Caco-2 (cell line): Measurements from ENCODE around the gene CUL7. TPM values are rescaled to one million over a fixed set of nuclear protein-coding genes. Genes with fewer than 3 reads are reported as not detected.

Experiments used
- BruUV-seq: library from RNA; stranded (reverse); fragments of 400-500 nt; replicated peaks from 2 replicates; lab custom pipeline; 2021; lab: Mats Ljungman, UMichigan
- CTCF ChIA-PET: fragments of 300-600 bp; sonication (Branson Sonifier 250); formaldehyde crosslinking; loops from one replicate; lab custom pipeline; 2022; ENCODE audit warnings: antibody characterized with exemption; lab: Charles Lee
- POLR2A ChIA-PET: fragments of 300-600 bp; sonication (Branson Sonifier 250); formaldehyde crosslinking; loops from one replicate; lab custom pipeline; 2022; ENCODE audit warnings: antibody characterized with exemption; lab: Charles Lee
- DNase-seq, 2 experiments: peaks; one replicate each; pipeline versions ENCODE4 v3.0.0 to v3.0.0-alpha.2; 2020 to 2022
- H3K27me3 ChIP-seq: replicated peaks from 2 replicates; pipeline ENCODE4 v1.6.0; 2011; ENCODE audit warnings: low read length; ENCODE audit not compliant: control insufficient read depth, insufficient read depth
- H3K36me3 ChIP-seq: 2 replicates; pipeline ENCODE4 v1.5.1; 2011; ENCODE audit warnings: low read length; ENCODE audit not compliant: control insufficient read depth, insufficient read depth
- H3K4me1 ChIP-seq: fragments of 250-450 bp; sonication (Bioruptor Pico); 2 replicates; pipeline ENCODE4 v1.5.1; 2020; ENCODE audit warnings: mild to moderate bottlenecking
- H3K4me3 ChIP-seq: 2 replicates; pipeline ENCODE4 v1.5.1; 2011; ENCODE audit warnings: low read depth, mild to moderate bottlenecking, control low read depth, low read length
- H3K9me3 ChIP-seq: fragments of 250-450 bp; sonication (Bioruptor Pico); 2 replicates; pipeline ENCODE4 v1.5.1; 2020; ENCODE audit warnings: mild to moderate bottlenecking, moderate library complexity
- H3K27ac Mint-ChIP-seq: one replicate; pipeline ENCODE4 v1.8.0; 2022; ENCODE audit warnings: mixed read lengths; ENCODE audit not compliant: unreplicated experiment
- H3K27me3 Mint-ChIP-seq: one replicate; pipeline ENCODE4 v1.8.0; 2022; ENCODE audit warnings: mixed read lengths; ENCODE audit not compliant: insufficient read depth, unreplicated experiment
- H3K36me3 Mint-ChIP-seq: one replicate; pipeline ENCODE4 v1.8.0; 2022; ENCODE audit warnings: mild to moderate bottlenecking, mixed read lengths; ENCODE audit not compliant: insufficient read depth, unreplicated experiment
- H3K4me1 Mint-ChIP-seq: one replicate; pipeline ENCODE4 v1.8.0; 2022; ENCODE audit warnings: low read depth, mixed read lengths; ENCODE audit not compliant: unreplicated experiment
- H3K4me3 Mint-ChIP-seq: one replicate; pipeline ENCODE4 v1.8.0; 2022; ENCODE audit warnings: mild to moderate bottlenecking, moderate library complexity, mixed read lengths; ENCODE audit not compliant: unreplicated experiment
- H3K9me3 Mint-ChIP-seq: one replicate; pipeline ENCODE4 v1.8.0; 2022; ENCODE audit warnings: mixed read lengths; ENCODE audit not compliant: unreplicated experiment
- CTCF ChIP-seq, 2 experiments: fragments of 200-600 bp in 1 of 2; IDR thresholded peaks; 1 replicate in 1 of 2; 2 replicates in 1 of 2; pipeline versions ENCODE4 v1.5.1 to v1.8.0; 2011 to 2022; ENCODE audit warnings: antibody characterized with exemption in 1 of 2, control low read depth in 1 of 2, inconsistent platforms in 1 of 2, low read depth in 1 of 2, low read length in 1 of 2, mild to moderate bottlenecking in 1 of 2, moderate library complexity in 1 of 2; ENCODE audit not compliant: insufficient read depth in 1 of 2, severe bottlenecking in 1 of 2, unreplicated experiment in 1 of 2
- intact Hi-C: fragments of 100-400 bp; cut with micrococcal nuclease; formaldehyde crosslinking; loops from one replicate; pipeline ENCODE4 v1.10.0; 2022; ENCODE audit not compliant: unreplicated experiment
- total RNA-seq: library from RNA; stranded (reverse); gene quantifications from 2 replicates; pipeline ENCODE4 v1.2.3, GENCODE V29; 2022

Gene CUL7
- total RNA-seq, 1 experiment from 2014 or later: 26.7 TPM

- H3K36me3 ChIP-seq: no peaks in the 10 kb centered on the region
- H3K9me3 ChIP-seq: no peaks in the 10 kb centered on the region
- no peak overlapping the region for H3K4me3 ChIP-seq
- DNase-seq: no peak
- BruUV-seq: no TSS peak
- Mint-ChIP-seq H3K27ac (peak overlapping the region; percentile 87), H3K36me3 (peaks cover 10% of the 10 kb centered on the region), H3K4me1 (peaks cover 29% of the 10 kb centered on the region), H3K9me3 (no peaks in the 10 kb centered on the region), H3K4me3 (no peak overlapping the region), H3K27me3 (no peaks in the 10 kb centered on the region)
- ChIA-PET CTCF (interaction anchor here (0.6 to 2.2 kb wide), 4 partner anchors 30 to 314 kb away, joined by 3 to 8 read pairs (median 4); no protein-coding TSS in a partner anchor), POLR2A (no interaction called here)
- peaks cover 48% of the 10 kb centered on the region for H3K4me1 ChIP-seq
- no peaks in the 10 kb centered on the region for H3K27me3 ChIP-seq
- intact Hi-C loops: no loop called here
- TF ChIP-seq CTCF (IDR thresholded peaks at IDR 0.05; ENCODE audit: insufficient read depth in 1 of 2, low read depth in 1 of 2, low read length in 1 of 2, severe bottlenecking in 1 of 2, unreplicated experiment in 1 of 2): no peak
These were observed 43.4 kb upstream of the CUL7 start for GRCh38 chr6:43097098-43097489.

GRCh38 chr6:43096451-43097097 is 42.9 kb upstream of the CUL7 start:
- Mint-ChIP-seq H3K27ac (peak overlapping the region; percentile 87), H3K27me3 (no peaks in the 10 kb centered on the region)
- DNase-seq: peak; percentile 54 to 71

GRCh38 chr6:43095939-43096338 is 42.3 kb upstream of the CUL7 start:
- H3K4me1 Mint-ChIP-seq: peaks cover 29% of the 10 kb centered on the region
- ChIA-PET CTCF (interaction anchor here (0.6 to 2.2 kb wide), 2 partner anchors 21 to 47 kb away, joined by 8 to 10 read pairs; no protein-coding TSS in a partner anchor), POLR2A (interaction anchor here (0.6 to 1.4 kb wide), 2 partner anchors 17 to 20 kb away, joined by 8 to 17 read pairs; partner anchors contain the start of gene PTK7)
- Histone ChIP-seq H3K9me3 (no peaks in the 10 kb centered on the region), H3K4me3 (no peak overlapping the region), H3K36me3 (no peaks in the 10 kb centered on the region), H3K27me3 (no peaks in the 10 kb centered on the region), H3K4me1 (peaks cover 60% of the 10 kb centered on the region)
- no peaks in the 10 kb centered on the region for H3K27me3 Mint-ChIP-seq
- intact Hi-C loops: no loop called here
- peaks cover 10% of the 10 kb centered on the region for H3K36me3 Mint-ChIP-seq
- TF ChIP-seq CTCF (IDR thresholded peaks at IDR 0.05; ENCODE audit: insufficient read depth in 1 of 2, low read depth in 1 of 2, low read length in 1 of 2, severe bottlenecking in 1 of 2, unreplicated experiment in 1 of 2): no peak
- H3K27ac Mint-ChIP-seq: peak overlapping the region; percentile 87
- H3K4me3 Mint-ChIP-seq: peak overlapping the region; percentile 19
- no TSS peak for BruUV-seq
- DNase-seq: no peak
- no peaks in the 10 kb centered on the region for H3K9me3 Mint-ChIP-seq

More at GRCh38 chr6:43096451-43097097, 42.9 kb upstream of the CUL7 start:
- no peak for TF ChIP-seq CTCF (IDR thresholded peaks at IDR 0.05; ENCODE audit: insufficient read depth in 1 of 2, low read depth in 1 of 2, low read length in 1 of 2, severe bottlenecking in 1 of 2, unreplicated experiment in 1 of 2)
- Histone ChIP-seq H3K9me3 (no peaks in the 10 kb centered on the region), H3K36me3 (no peaks in the 10 kb centered on the region), H3K4me3 (no peak overlapping the region), H3K27me3 (no peaks in the 10 kb centered on the region), H3K4me1 (peaks cover 53% of the 10 kb centered on the region)
- Mint-ChIP-seq H3K4me3 (no peak overlapping the region), H3K36me3 (peaks cover 10% of the 10 kb centered on the region), H3K9me3 (no peaks in the 10 kb centered on the region), H3K4me1 (peaks cover 29% of the 10 kb centered on the region)
- BruUV-seq: no TSS peak
- intact Hi-C loops: no loop called here
- ChIA-PET CTCF (interaction anchor here (0.6 to 2.2 kb wide), 4 partner anchors 22 to 47 kb away, joined by 3 to 10 read pairs (median 6); no protein-coding TSS in a partner anchor), POLR2A (interaction anchor here (0.6 to 1.4 kb wide), 2 partner anchors 17 to 20 kb away, joined by 8 to 17 read pairs; partner anchors contain the start of gene PTK7)
